PC-9 (cell line): ENCODE results near the gene SIK2.

Experiments
- EZH2 ChIP-seq: fragments of 200-600 bp; sonication (generic); IDR thresholded peaks from 2 replicates; pipeline ENCODE4 v1.8.0; 2017; ENCODE audit warnings: antibody characterized with exemption, low read depth
- TF ChIP-seq, protein P1 (sequence below): fragments of 200-600 bp; sonication (generic); conservative IDR thresholded peaks from 2 replicates; pipeline ENCODE4 v1.6.1; 2017; ENCODE audit warnings: mixed run types, antibody characterized with exemption, mild to moderate bottlenecking, moderate library complexity

DNA sequence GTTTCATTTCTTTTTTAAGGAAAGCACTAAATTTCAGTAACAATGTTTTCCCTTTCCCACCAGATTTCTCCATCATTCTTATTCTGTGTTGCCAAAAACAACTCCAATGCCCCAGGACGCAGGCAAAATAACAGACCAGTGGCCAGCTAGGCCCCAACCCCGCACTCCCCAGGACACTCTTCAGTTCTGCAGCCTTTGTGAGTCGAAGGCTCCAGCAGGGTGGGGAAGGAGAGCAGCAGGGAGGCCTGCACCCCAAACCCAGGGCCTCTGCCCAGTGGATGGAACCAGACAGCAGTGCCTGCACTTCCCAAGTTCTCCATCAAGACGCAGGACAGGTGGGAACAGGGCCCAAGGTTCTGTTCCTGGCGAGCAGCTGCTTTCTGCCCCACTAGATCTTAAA, 129.6 kb downstream of the SIK2 start:
- TF ChIP-seq, protein P1, sequence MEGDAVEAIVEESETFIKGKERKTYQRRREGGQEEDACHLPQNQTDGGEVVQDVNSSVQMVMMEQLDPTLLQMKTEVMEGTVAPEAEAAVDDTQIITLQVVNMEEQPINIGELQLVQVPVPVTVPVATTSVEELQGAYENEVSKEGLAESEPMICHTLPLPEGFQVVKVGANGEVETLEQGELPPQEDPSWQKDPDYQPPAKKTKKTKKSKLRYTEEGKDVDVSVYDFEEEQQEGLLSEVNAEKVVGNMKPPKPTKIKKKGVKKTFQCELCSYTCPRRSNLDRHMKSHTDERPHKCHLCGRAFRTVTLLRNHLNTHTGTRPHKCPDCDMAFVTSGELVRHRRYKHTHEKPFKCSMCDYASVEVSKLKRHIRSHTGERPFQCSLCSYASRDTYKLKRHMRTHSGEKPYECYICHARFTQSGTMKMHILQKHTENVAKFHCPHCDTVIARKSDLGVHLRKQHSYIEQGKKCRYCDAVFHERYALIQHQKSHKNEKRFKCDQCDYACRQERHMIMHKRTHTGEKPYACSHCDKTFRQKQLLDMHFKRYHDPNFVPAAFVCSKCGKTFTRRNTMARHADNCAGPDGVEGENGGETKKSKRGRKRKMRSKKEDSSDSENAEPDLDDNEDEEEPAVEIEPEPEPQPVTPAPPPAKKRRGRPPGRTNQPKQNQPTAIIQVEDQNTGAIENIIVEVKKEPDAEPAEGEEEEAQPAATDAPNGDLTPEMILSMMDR = no peak
- TF ChIP-seq EZH2 = no peak
